ENCODE measurements around the gene PRR12. TPM values are rescaled to one million over a fixed set of nuclear protein-coding genes. Genes with fewer than 3 reads are reported as not detected.

PRR12 gene
- total and polyA plus RNA-seq, 2 donors (not counting 1 experiment from before 2014, with no cell fraction given): 8.4 to 70.7 TPM

- CTCF ChIA-PET: interaction anchor here (0.6 kb wide), 1 partner anchor 12 kb away, joined by 3 read pairs; no protein-coding TSS in a partner anchor
Measured at GRCh38 chr19:49594993-49595818, 4.2 kb downstream of the PRR12 start.

More at GRCh38 chr19:49594993-49595818, 4.2 kb downstream of the PRR12 start:
- Histone ChIP-seq H3K79me2 (ENCODE audit: control insufficient read depth, insufficient read depth, low read length) (peaks cover 83% of the 10 kb centered on the region), H3K4me1 (ENCODE audit: control insufficient read depth in 2 of 2, insufficient read depth in 2 of 2, low read length in 2 of 2) (peaks cover 16 to 21% of the 10 kb centered on the region in 2 donors), H4K20me1 (ENCODE audit: control insufficient read depth, insufficient read depth, low read length, poor library complexity, severe bottlenecking) (peaks cover 84% of the 10 kb centered on the region), H3K4me2 (replicated peaks; ENCODE audit: low read depth, low read length, poor library complexity, severe bottlenecking) (no peak overlapping the region), H2AFZ (ENCODE audit: insufficient read depth, low read depth, low read length, poor library complexity, severe bottlenecking) (no peak overlapping the region), H3K4me3 (ENCODE audit: control extremely low read depth in 1 of 5, extremely low read depth in 1 of 5, insufficient read depth in 1 of 5, low read depth in 2 of 5, low read length in 4 of 5) (no peak overlapping the region), H3K27ac (ENCODE audit: low read length in 2 of 2) (no peak overlapping the region), H3K9ac (ENCODE audit: low read length) (no peak overlapping the region), H3K36me3 (replicated peaks in 1 of 2; ENCODE audit: control extremely low read depth in 1 of 2, control insufficient read depth in 1 of 2, extremely low read depth in 1 of 2, insufficient read depth in 2 of 2, low read length in 1 of 2) (peaks cover 0 to 37% of the 10 kb centered on the region in 2 experiments), H3K9me3 (ENCODE audit: control extremely low read depth in 1 of 3, control insufficient read depth in 2 of 3, insufficient read depth in 1 of 3, low read length in 2 of 3) (no peaks in the 10 kb centered on the region), H3K27me3 (replicated peaks in 1 of 4; ENCODE audit: control extremely low read depth in 1 of 4, control insufficient read depth in 3 of 4, insufficient read depth in 4 of 4, low read length in 3 of 4) (no peaks in the 10 kb centered on the region)
- TF ChIP-seq EZH2 (IDR thresholded peaks at IDR 0.05; ENCODE audit: borderline replicate concordance, insufficient read depth, low read depth, low read length, poor library complexity, severe bottlenecking): no peak
- TF ChIP-seq, protein P1, sequence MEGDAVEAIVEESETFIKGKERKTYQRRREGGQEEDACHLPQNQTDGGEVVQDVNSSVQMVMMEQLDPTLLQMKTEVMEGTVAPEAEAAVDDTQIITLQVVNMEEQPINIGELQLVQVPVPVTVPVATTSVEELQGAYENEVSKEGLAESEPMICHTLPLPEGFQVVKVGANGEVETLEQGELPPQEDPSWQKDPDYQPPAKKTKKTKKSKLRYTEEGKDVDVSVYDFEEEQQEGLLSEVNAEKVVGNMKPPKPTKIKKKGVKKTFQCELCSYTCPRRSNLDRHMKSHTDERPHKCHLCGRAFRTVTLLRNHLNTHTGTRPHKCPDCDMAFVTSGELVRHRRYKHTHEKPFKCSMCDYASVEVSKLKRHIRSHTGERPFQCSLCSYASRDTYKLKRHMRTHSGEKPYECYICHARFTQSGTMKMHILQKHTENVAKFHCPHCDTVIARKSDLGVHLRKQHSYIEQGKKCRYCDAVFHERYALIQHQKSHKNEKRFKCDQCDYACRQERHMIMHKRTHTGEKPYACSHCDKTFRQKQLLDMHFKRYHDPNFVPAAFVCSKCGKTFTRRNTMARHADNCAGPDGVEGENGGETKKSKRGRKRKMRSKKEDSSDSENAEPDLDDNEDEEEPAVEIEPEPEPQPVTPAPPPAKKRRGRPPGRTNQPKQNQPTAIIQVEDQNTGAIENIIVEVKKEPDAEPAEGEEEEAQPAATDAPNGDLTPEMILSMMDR (IDR thresholded peaks at IDR 0.05): no peak
- DNase-seq (no peak), ATAC-seq (ENCODE audit: low read depth) (no peak)
- peaks cover 22% of the 10 kb centered on the region for H3K4me1 Mint-ChIP-seq
- H3K9me3 Mint-ChIP-seq (ENCODE audit: insufficient read depth): no peaks in the 10 kb centered on the region
- POLR2A ChIA-PET: interaction anchor here (0.5 to 0.8 kb wide), 2 partner anchors 43 to 47 kb away, joined by 3 to 4 read pairs; partner anchors contain the start of gene SCAF1
- H3K4me3 Mint-ChIP-seq: no peak overlapping the region
- no peaks in the 10 kb centered on the region for H3K27me3 Mint-ChIP-seq
- no peak overlapping the region for H3K27ac Mint-ChIP-seq
- WGBS (ENCODE audit: insufficient coverage): 90% methylated on average over 16 of the region's 35 CpGs
- intact Hi-C loops (cut with micrococcal nuclease): loop anchor here (5.0 kb wide), 1 partner anchor 1338 kb away; the partner anchor contains the start of gene CARD8
